ENCODE results near the gene TBCD.
A peak's percentile ranks its signal among the peaks of the same experiment; 100 is the strongest.

TBCD gene

DNA sequence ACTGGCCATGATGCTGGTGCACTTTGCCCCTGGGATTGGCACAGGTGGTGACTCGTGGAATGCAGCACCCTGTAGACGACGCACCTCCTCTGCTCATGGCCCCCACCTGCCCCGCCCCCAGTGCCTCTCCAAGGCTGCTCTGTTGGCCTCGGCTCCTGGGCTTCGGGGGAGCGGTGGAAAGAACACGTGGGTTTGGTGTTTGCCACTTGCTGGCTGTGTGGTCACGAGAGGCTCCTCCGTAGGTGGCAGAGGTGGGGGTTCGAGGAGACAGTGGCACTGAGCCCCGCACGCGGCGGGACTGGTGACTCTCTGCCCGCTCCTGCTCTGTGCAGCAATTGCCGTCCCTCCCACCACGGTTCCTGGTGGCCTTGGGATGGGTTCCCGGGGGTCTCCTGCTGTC is 170.8 kb downstream of the TBCD start:
- Histone ChIP-seq H3K36me3 (replicated peaks in 1 of 2; ENCODE audit: control insufficient read depth in 2 of 2, insufficient read depth in 2 of 2, low read length in 2 of 2) (peaks cover 25 to 81% of the 10 kb centered on the region in 2 donors), H2BK120ac (ENCODE audit: low read depth, low read length) (no peak overlapping the region), H2AFZ (ENCODE audit: low read length) (no peak overlapping the region), H3K79me1 (ENCODE audit: low read depth, low read length) (peaks cover 14% of the 10 kb centered on the region), H4K91ac (ENCODE audit: low read depth, low read length, poor library complexity) (no peak overlapping the region), H3K27me3 (ENCODE audit: control insufficient read depth in 3 of 3, insufficient read depth in 3 of 3, low read depth in 1 of 3, low read length in 3 of 3) (no peaks in the 10 kb centered on the region), H3K9ac (ENCODE audit: low read depth, low read length, poor library complexity) (no peak overlapping the region), H3K4me3 (ENCODE audit: low read length in 2 of 2) (no peak overlapping the region), H3K23ac (ENCODE audit: low read depth, low read length, poor library complexity) (no peak overlapping the region), H3K9me3 (replicated peaks in 1 of 2; ENCODE audit: control insufficient read depth in 2 of 2, insufficient read depth in 1 of 2, low read depth in 1 of 2, low read length in 2 of 2) (no peaks in the 10 kb centered on the region), H4K8ac (ENCODE audit: low read depth, low read length) (no peak overlapping the region), H2BK12ac (ENCODE audit: low read length) (no peak overlapping the region), H3K4me2 (ENCODE audit: insufficient read depth, low read length, poor library complexity, severe bottlenecking) (no peak overlapping the region), H3K18ac (ENCODE audit: low read length) (no peak overlapping the region), H2AK5ac (ENCODE audit: low read depth, low read length) (no peak overlapping the region), H3K14ac (ENCODE audit: low read length) (no peak overlapping the region), H2BK5ac (ENCODE audit: low read length) (no peak overlapping the region), H3K27ac (replicated peaks; ENCODE audit: low read length) (no peak overlapping the region), H2BK15ac (ENCODE audit: low read length) (no peak overlapping the region), H3K4ac (ENCODE audit: low read length) (peak overlapping the region; percentile 45), H3K4me1 (ENCODE audit: control insufficient read depth in 2 of 2, insufficient read depth in 1 of 2, low read depth in 1 of 2, low read length in 2 of 2) (no peaks in the 10 kb centered on the region)
- DNase-seq (ENCODE audit: low spot score): no peak
- WGBS, 2 donors (ENCODE audit: extremely low coverage in 2 of 2, insufficient read length in 2 of 2, insufficient replicate concordance in 1 of 2): no CpG with 5 or more reads among the region's 19 CpGs

GRCh38 chr17:82923366-82924113 is 171.7 kb downstream of the TBCD start:
- Histone ChIP-seq H3K4me1 (ENCODE audit: control insufficient read depth in 2 of 2, insufficient read depth in 1 of 2, low read depth in 1 of 2, low read length in 2 of 2) (no peaks in the 10 kb centered on the region), H3K9me3 (replicated peaks in 1 of 2; ENCODE audit: control insufficient read depth in 2 of 2, insufficient read depth in 1 of 2, low read depth in 1 of 2, low read length in 2 of 2) (no peaks in the 10 kb centered on the region), H2BK12ac (ENCODE audit: low read length) (no peak overlapping the region), H3K36me3 (replicated peaks in 1 of 2; ENCODE audit: control insufficient read depth in 2 of 2, insufficient read depth in 2 of 2, low read length in 2 of 2) (peaks cover 26 to 84% of the 10 kb centered on the region in 2 donors), H4K91ac (ENCODE audit: low read depth, low read length, poor library complexity) (no peak overlapping the region), H2AFZ (ENCODE audit: low read length) (no peak overlapping the region), H3K23ac (ENCODE audit: low read depth, low read length, poor library complexity) (peak overlapping the region; percentile 65), H3K9ac (ENCODE audit: low read depth, low read length, poor library complexity) (no peak overlapping the region), H3K14ac (ENCODE audit: low read length) (peak overlapping the region; percentile 38), H4K8ac (ENCODE audit: low read depth, low read length) (no peak overlapping the region), H3K4ac (ENCODE audit: low read length) (peak overlapping the region; percentile 53), H2BK15ac (ENCODE audit: low read length) (no peak overlapping the region), H3K18ac (ENCODE audit: low read length) (peak overlapping the region; percentile 19), H2AK5ac (ENCODE audit: low read depth, low read length) (no peak overlapping the region), H3K79me1 (ENCODE audit: low read depth, low read length) (peaks cover 14% of the 10 kb centered on the region), H2BK120ac (ENCODE audit: low read depth, low read length) (no peak overlapping the region), H3K27me3 (ENCODE audit: control insufficient read depth in 3 of 3, insufficient read depth in 3 of 3, low read depth in 1 of 3, low read length in 3 of 3) (no peaks in the 10 kb centered on the region), H3K27ac (replicated peaks; ENCODE audit: low read length) (no peak overlapping the region), H3K4me2 (ENCODE audit: insufficient read depth, low read length, poor library complexity, severe bottlenecking) (no peak overlapping the region), H3K4me3 (ENCODE audit: low read length in 2 of 2) (no peak overlapping the region), H2BK5ac (ENCODE audit: low read length) (no peak overlapping the region)
- no peak for DNase-seq (ENCODE audit: low spot score)
- WGBS, 2 donors (ENCODE audit: extremely low coverage in 2 of 2, insufficient read length in 2 of 2, insufficient replicate concordance in 1 of 2): no CpG with 5 or more reads among the region's 25 CpGs

- WGBS, 2 donors (ENCODE audit: extremely low coverage in 2 of 2, insufficient read length in 2 of 2, insufficient replicate concordance in 1 of 2): no CpG with 5 or more reads among the region's 13 CpGs
Measured at GRCh38 chr17:82924214-82924613, 172.3 kb downstream of the TBCD start.

DNA sequence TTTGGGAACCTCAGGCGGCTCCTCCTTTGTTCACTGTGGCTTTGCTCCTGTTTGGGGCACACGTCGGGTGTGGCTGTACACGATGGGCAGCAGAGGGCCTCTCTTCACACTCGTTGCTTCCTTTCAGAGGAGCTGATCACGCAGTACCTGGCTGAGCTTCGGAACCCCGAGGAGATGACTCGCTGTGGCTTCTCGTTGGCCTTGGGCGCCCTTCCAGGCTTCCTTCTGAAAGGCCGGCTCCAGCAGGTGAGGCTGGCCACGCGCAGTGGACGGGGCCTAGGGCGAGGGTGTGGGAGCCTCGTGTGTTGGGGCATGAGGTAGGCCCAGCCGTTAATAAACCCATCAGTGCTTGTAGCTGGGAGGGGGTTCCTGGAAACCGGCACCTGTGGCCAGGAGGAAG is 172.9 kb downstream of the TBCD start:
- Histone ChIP-seq H3K4ac (ENCODE audit: low read length) (no peak overlapping the region), H3K18ac (ENCODE audit: low read length) (no peak overlapping the region), H3K27ac (replicated peaks; ENCODE audit: low read length) (no peak overlapping the region), H3K36me3 (replicated peaks in 1 of 2; ENCODE audit: control insufficient read depth in 2 of 2, insufficient read depth in 2 of 2, low read length in 2 of 2) (peaks cover 37 to 90% of the 10 kb centered on the region in 2 donors), H3K4me1 (ENCODE audit: control insufficient read depth in 2 of 2, insufficient read depth in 1 of 2, low read depth in 1 of 2, low read length in 2 of 2) (no peaks in the 10 kb centered on the region), H3K79me1 (ENCODE audit: low read depth, low read length) (peaks cover 11% of the 10 kb centered on the region), H3K4me3 (ENCODE audit: low read length in 2 of 2) (no peak overlapping the region), H3K9me3 (replicated peaks in 1 of 2; ENCODE audit: control insufficient read depth in 2 of 2, insufficient read depth in 1 of 2, low read depth in 1 of 2, low read length in 2 of 2) (no peaks in the 10 kb centered on the region), H4K8ac (ENCODE audit: low read depth, low read length) (no peak overlapping the region), H2AFZ (ENCODE audit: low read length) (no peak overlapping the region), H3K14ac (ENCODE audit: low read length) (no peak overlapping the region), H2BK15ac (ENCODE audit: low read length) (no peak overlapping the region), H3K23ac (ENCODE audit: low read depth, low read length, poor library complexity) (no peak overlapping the region), H2AK5ac (ENCODE audit: low read depth, low read length) (no peak overlapping the region), H3K4me2 (ENCODE audit: insufficient read depth, low read length, poor library complexity, severe bottlenecking) (no peak overlapping the region), H2BK12ac (ENCODE audit: low read length) (no peak overlapping the region), H3K9ac (ENCODE audit: low read depth, low read length, poor library complexity) (no peak overlapping the region), H4K91ac (ENCODE audit: low read depth, low read length, poor library complexity) (no peak overlapping the region), H2BK120ac (ENCODE audit: low read depth, low read length) (no peak overlapping the region), H3K27me3 (ENCODE audit: control insufficient read depth in 3 of 3, insufficient read depth in 3 of 3, low read depth in 1 of 3, low read length in 3 of 3) (no peaks in the 10 kb centered on the region), H2BK5ac (ENCODE audit: low read length) (no peak overlapping the region)
- DNase-seq (ENCODE audit: low spot score): no peak
- no CpG with 5 or more reads among the region's 19 CpGs for WGBS, 2 donors (ENCODE audit: extremely low coverage in 2 of 2, insufficient read length in 2 of 2, insufficient replicate concordance in 1 of 2)

More at GRCh38 chr17:82924214-82924613, 172.3 kb downstream of the TBCD start:
- Histone ChIP-seq H4K91ac (ENCODE audit: low read depth, low read length, poor library complexity) (no peak overlapping the region), H3K36me3 (replicated peaks in 1 of 2; ENCODE audit: control insufficient read depth in 2 of 2, insufficient read depth in 2 of 2, low read length in 2 of 2) (peaks cover 32 to 90% of the 10 kb centered on the region in 2 donors), H3K18ac (ENCODE audit: low read length) (no peak overlapping the region), H3K4me2 (ENCODE audit: insufficient read depth, low read length, poor library complexity, severe bottlenecking) (no peak overlapping the region), H4K8ac (ENCODE audit: low read depth, low read length) (no peak overlapping the region), H3K4ac (ENCODE audit: low read length) (no peak overlapping the region), H2BK5ac (ENCODE audit: low read length) (no peak overlapping the region), H3K4me1 (ENCODE audit: control insufficient read depth in 2 of 2, insufficient read depth in 1 of 2, low read depth in 1 of 2, low read length in 2 of 2) (no peaks in the 10 kb centered on the region), H3K9ac (ENCODE audit: low read depth, low read length, poor library complexity) (no peak overlapping the region), H3K79me1 (ENCODE audit: low read depth, low read length) (peaks cover 14% of the 10 kb centered on the region), H2BK15ac (ENCODE audit: low read length) (no peak overlapping the region), H2BK12ac (ENCODE audit: low read length) (no peak overlapping the region), H2BK120ac (ENCODE audit: low read depth, low read length) (no peak overlapping the region), H3K14ac (ENCODE audit: low read length) (no peak overlapping the region), H3K27ac (replicated peaks; ENCODE audit: low read length) (no peak overlapping the region), H3K4me3 (ENCODE audit: low read length in 2 of 2) (no peak overlapping the region), H3K23ac (ENCODE audit: low read depth, low read length, poor library complexity) (no peak overlapping the region), H2AFZ (ENCODE audit: low read length) (no peak overlapping the region), H3K9me3 (replicated peaks in 1 of 2; ENCODE audit: control insufficient read depth in 2 of 2, insufficient read depth in 1 of 2, low read depth in 1 of 2, low read length in 2 of 2) (no peaks in the 10 kb centered on the region), H3K27me3 (ENCODE audit: control insufficient read depth in 3 of 3, insufficient read depth in 3 of 3, low read depth in 1 of 3, low read length in 3 of 3) (no peaks in the 10 kb centered on the region), H2AK5ac (ENCODE audit: low read depth, low read length) (no peak overlapping the region)
- no peak for DNase-seq (ENCODE audit: low spot score)
